Measurements from ENCODE around the gene CUL4A.

The CUL4A gene

DNA sequence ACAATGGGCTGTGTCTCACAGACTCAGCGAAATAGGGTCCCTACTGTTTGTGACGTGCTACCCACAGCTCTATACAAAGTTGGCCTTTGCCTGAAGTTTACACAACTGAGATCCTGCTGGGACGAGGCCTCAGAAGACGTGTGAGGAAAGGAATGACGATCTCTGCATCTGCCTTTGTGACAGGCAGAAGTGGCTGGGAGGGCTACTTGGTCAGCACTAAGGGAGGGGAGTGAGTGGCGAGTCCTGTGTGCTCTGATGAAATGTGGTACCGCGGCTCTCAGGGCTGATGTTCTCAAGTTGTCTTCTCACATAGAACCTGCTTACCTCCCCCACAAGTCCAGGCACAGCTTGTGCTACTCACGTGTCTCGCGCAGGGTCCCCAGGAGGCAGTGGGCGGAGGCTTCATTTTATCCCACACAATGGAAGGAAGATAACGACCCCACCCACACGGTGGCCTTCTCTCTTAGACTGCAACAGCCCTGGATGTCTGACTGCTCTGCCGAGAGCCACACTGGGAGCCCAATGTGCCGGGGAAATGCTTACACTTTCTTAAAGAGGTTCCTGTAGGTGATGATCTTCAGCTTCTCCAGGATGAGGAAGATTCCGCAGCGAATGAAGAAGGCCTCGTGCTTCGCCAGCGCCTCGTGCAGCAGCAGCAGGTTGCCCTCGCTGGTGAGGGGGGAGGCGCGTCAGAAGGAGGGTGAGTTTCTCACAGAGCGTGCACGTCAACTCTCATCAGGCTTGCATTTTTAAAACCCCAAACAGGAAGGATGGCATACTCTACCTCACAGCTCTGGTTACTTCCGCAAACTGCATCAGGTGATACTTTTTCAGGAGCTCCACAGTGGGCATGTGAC, 29.8 kb upstream of the CUL4A start:
- no peak for DNase-seq

- DNase-seq: no peak
These were observed 27.4 kb upstream of the CUL4A start for GRCh38 chr13:113182046-113182445.

- DNase-seq: no peak
These were observed 25.8 kb upstream of the CUL4A start for GRCh38 chr13:113183450-113184129.

DNA sequence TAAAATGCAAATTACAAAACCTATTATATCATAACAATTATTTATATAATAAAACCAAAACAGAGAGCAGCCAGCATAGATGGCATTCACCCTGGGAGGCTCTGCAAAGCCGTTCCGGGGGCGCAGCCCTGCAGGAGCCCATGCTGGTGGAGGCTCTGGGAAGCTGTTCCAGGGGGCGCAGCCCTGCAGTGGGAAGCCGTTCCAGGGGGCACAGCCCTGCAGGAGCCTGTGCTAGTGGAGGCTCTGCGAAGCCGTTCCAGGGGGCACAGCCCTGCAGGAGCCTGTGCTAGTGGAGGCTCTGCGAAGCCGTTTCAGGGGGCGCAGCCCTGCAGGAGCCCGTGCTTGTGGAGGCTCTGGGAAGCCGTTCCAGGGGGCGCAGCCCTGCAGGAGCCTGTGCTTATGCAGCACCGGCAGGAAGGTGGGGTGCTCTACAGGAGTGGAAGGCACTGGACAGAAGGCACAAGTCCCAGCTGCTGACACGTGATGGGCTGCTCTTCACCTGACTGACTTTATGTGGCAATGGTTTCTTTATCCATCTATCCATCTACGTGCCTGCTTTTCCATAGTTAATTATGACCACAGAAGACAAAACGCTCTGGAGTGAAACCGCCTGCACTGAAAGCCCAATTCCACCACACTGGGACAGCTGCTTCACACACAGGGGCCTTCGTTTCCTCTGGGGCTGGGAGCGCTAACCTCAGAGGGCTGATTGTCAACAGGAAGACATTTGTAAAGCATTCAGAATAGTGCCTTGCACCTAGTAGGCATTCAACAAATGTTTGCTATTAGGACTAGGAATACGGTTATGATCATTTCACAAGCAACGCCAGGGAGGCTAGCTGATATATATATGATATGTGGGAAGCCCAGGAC, 24.6 kb upstream of the CUL4A start:
- no peak for DNase-seq

- DNase-seq: no peak
These were observed 23.1 kb upstream of the CUL4A start for GRCh38 chr13:113186061-113186900.

DNA sequence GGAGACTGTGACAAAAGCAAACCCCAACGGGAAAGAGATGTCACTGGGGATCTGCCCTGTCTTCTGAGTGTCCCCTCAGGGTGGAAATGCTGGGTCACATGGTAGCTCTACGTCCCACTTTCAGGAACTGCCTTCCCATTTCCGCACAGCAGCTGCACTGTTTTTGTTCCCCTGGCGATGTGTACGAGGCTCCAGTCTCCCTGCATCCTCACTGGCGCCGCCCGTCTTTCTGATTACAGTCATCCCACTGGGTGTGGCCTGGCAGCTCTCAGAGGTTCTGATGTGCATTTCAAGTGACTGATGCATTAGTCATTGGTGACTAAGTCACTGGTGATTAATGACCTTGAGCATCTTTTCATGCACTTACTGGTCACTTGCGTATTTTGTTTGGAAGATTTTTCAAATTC, 22.1 kb upstream of the CUL4A start:
- DNase-seq: peak; percentile 83

- DNase-seq: no peak
These were observed 21.3 kb upstream of the CUL4A start for GRCh38 chr13:113187883-113188665.

- DNase-seq: no peak
These were observed 19.2 kb upstream of the CUL4A start for GRCh38 chr13:113190181-113190580.

DNA sequence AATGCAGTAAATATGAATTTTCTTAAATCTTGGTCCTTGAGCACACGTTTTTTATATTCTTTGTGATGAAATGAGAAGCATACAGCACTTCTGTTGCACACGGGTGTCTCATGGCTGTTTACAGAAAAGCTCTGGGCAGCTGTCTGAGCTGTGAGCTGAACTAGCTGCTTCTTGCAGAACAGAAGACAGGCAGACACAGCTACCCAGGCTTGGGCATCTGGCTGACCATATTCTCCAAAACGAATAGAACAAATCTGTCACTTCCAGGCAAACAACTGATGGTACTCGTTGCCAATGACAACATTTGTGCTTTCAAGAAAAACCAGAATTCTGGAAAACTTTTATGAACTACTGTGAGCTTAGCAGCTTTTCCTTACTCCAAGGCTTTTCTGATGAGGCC, 17.1 kb upstream of the CUL4A start:
- DNase-seq: no peak

DNA sequence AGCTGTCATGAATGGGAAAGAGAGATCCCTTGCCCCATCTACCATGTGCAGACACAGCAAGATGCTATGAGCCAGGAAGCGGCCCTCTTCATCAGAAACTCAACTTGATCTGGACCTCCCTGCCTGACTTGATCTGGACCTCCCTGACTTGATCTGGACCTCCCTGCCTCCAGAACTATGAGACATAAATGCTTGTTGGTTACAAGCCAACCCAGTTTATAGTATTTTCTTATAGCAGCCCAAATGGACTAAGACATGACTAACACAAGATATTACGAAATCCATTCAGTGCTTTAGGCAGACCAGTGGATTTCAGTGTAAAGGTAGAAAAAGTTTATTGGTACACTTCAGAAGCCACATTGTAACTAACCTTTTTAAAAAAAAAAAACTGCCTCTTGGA, 16.5 kb upstream of the CUL4A start:
- DNase-seq: no peak

- no peak for DNase-seq
These were observed 14.1 kb upstream of the CUL4A start for GRCh38 chr13:113195360-113195759.

- DNase-seq: no peak
These were observed 12.3 kb upstream of the CUL4A start for GRCh38 chr13:113196970-113197737.

DNA sequence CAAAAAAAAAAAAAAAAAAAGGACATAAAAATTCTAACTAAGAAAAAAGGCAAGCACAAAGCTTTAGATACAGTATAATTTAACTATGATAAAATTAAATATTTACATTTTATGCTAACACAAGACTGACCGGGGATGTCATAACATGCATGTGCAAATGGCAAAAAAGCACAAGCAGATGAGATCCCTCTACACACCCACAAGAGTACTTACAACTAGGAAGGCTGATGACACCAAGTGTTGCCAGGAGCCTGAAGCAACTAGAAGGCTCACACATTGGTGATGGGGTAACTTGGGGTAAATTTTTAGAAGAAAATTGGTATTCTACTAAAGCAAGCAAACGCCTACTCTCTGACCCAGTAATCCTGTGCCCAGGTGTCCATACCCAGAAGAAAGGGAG, 7.6 kb upstream of the CUL4A start:
- no peak for DNase-seq

DNA sequence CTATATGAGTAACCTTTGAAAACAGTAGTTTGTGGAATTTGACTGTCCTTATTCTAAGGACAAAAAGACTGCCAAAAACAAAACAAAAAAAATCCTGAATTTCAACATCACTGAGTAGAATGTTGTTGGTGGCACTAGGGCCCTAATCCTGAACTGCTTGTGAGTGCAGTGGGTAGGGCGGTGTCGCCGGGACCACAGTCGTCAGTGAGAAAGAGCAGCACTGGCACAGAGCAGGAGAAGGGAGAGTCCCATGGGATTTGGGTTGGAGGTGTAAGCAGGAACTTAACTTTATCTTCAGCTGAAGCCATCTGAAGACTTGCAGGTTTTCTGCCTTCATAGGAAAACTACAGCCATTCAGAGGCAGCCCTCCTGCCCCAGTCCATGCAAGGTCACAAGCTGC, 6.5 kb upstream of the CUL4A start:
- no peak for DNase-seq

GRCh38 chr13:113203507-113204377, 5.7 kb upstream of the CUL4A start:
- DNase-seq: no peak

DNA sequence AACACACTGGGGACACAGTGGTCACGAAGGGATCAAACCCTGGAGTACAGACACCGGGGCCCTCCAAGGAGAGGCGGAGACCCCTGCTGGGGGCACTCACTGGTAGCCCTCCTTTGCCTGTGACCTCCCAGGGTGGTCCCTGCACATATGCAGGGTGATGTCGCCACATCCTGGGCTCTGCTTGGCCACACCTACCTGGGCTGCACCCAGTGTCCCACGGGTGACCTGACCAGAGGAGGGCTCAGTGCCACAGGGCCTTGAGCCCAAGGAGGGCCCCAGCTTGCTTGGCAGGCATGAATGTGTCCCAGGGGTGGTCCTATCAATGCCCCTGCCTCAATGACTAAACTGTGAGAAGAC, 5.1 kb upstream of the CUL4A start:
- DNase-seq: no peak

DNA sequence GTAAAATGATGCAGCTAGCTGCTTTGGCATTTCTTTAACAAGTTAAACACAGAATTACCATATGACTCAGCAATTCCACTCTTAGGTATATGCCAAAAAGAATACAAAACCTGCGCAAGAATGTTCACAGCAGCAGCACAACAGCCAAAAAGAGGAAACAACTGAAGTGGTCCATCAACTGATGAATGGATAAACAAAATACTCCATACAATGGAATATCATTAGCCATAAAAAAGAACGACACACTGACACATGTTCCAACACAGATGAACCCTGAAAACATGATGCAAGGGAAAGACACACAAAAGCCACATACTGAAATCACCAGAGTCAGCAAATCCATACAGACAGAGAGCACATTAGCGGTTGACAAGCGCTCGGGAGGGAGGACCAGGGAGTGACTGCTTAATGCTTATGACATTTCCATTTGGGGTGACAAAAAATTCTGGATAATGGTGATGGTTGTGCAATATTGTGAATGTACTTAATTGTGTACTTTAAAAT, 3.9 kb upstream of the CUL4A start:
- no peak for DNase-seq

DNA sequence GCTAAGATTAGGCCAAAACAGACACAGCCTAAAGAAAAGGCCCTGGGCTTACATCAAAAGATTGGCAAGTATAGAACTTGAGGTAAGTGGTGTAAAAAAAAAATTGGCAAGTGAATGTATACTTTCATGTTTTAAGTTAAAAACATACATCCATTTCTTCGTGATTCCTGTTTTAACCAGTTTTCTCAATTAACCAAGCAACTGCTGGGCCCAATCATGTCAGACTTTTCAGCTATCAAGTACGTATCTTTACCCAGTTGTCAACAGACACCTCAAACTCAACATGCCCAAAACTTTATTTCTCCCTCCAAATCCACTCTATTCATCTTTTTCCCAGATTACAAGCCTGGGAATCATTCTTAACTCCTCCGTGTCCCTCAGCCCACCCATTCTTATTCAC, 2.0 kb upstream of the CUL4A start:
- DNase-seq: no peak

DNA sequence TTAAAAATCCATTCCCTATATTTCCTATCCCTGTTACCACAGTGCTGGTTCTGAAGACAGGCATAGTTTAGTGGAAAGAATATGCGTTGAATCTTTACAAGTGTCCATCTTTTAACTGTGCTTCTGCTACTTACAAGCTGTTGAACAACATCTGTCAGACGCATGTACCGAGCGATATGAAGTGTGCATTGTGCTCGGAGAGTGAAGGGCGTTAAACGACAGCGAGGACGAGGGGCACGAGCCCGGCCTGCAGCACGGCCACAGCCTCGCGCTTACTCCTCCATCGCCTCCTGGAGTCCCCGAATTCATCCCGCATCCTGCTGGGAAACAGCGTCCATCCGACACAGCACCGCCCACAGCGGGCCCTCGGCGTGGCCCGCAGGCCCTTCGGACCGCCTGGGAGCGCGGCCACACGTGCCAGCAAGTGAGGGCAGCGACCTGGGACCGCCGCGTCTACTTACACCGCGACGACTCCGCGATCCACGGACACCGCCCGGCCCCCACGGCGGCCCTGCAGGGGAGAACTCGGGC, 1.5 kb upstream of the CUL4A start:
- DNase-seq: no peak

Data from activated CD8-positive, alpha-beta memory T cell treated with anti-CD3 and anti-CD28 coated beads, Interleukin-2, amount 50 U/mL, for 48 hours (primary cell).